COLO668 (cell line): ENCODE measurements around the gene RFTN1.

ENCODE experiments used
- DNase-seq: peaks from one replicate; lab custom pipeline; 2025; ENCODE audit not compliant: unreplicated experiment; lab: John Stamatoyannopoulos, UW

RFTN1 gene

DNA sequence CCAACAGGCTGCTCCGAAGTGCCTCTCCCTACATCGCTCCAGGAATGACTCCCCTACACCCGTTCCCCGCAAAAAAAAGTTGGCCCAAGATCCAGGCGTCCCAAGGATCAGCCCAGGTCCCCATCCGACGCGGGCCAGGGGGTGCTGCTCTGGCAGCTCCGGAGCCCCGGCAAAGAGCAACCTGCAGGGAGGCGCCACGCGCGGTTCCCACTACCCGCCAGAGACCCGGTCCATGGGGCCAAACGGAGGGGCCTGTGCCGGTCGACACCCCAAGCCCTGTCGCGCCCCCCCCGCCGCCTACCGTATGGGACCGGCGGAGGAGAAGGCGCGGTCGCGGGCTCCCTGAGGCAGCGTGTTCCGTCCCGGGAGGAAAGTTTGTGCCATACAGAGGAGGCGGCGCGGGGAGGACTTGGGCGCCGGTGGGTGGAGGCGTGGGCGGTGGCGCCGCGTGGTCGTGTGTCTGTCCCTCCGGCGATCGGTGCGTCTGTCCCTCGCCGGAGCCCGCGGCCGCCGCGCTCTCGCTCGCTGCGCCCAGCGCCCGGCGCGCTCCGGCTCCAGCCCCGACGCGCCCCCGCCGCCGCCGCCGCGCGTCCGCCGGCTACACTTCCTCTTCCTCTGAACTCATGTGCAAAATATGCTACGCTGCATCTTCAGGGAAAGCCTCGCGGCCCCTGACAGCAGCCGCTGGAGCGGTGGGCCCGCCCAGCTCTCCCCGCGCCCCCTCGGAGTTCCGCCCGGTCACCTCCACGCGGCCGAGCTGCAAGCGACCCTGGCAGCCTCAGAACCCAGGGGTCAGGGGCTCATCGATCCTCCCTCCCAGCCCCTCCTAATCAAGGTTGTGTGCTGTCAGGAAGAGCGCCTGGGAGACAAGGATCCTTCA lies at the start of gene RFTN1:
Gene RFTN1, minus strand, starts transcription at position 559 of the 880 bp plus-strand sequence. CDS start 19,830 bp downstream, outside the sequence.
- peak; percentile 48 for DNase-seq

DNA sequence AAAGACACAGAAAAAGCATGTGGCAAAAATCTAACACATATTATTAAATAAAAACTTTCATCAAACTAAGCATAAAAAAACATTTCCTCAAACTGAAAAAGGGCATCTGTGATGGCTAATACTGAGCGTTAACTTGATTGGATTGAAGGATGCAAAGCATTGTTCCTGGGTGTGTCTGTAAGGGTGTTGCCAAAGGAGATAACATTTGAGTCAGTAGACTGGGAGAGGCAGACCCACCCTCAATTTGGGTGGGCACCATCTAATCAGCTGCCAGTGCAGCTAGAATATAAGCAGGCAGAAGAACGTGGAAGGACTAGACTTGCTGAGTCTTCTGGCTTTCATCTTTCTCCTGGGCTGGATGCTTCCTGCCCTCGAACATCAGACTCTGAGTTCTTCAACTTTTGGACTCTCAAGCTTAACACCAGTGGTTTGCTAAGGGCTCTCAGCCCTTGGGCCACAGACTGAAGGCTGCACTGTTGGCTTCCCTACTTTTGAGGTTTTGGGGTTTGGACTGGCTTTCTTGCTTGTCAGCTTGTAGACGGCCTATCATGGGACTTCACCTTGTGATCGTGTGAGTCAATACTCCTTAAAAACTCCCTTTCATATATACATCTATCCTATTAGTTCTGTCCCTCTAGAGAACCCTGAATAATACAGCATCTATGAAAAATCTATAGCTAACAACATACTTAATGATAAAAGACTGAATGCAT lies 46.3 kb upstream of the RFTN1 start:
- DNase-seq, result no peak

GRCh38 chr3:16554126-16554525 lies 40.6 kb upstream of the RFTN1 start:
- DNase-seq, result no peak

DNA sequence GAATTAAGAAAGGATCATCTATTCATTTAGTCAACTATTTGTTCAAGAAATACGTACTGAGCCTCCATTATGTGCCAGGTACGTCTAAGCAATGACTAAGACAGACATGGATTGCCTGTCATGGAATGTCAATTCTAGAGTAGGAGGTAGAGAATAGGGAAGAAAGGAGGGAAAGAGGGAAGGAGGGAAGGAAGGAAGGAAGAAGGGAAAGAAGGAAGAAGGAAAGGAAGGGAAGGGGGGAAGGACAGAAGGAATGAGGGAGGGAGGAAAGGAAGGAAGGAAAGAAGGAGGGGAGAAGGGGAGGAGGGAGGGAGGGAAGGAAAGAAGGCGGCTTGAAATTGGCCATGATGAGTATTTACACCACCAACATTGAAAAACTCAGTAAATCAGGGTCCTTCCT lies 39.3 kb upstream of the RFTN1 start:
- no peak for DNase-seq

DNA sequence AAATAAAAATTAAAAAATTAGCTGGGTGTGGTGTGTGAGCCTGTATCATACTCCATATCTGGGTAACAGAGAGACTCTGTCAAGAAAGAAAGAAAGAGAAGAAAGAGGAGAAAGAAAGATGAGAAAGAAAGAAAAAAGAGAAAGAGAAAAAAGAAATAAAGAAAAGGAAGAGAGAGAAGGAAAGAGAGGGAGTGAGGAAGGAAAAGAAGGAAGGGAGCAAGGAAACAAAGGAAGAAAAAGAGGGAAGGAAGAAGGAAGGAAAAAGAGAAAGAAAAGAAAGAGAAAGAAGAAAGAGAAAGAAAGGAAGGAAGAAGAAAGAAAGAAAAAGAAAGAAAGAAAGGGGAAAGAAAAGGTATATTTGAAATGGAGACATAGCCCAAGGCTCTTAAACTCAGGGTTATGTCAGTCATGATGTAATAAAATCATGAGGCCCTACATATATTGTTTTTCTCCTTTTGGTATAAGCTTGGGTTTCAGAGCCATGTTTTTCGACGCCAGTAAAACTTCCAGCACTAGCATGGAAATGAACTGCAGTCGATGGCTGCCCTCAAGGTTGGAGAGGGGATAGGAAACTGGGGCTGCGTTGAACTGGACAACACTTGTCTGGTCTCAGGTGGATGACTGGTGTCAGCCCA lies 38.0 kb upstream of the RFTN1 start:
- no peak for DNase-seq

GRCh38 chr3:16550676-16551341 lies 37.3 kb upstream of the RFTN1 start:
- DNase-seq, result peak; percentile 43

- no peak for DNase-seq
Observed at GRCh38 chr3:16550305-16550675, 36.8 kb upstream of the RFTN1 start.

- no peak for DNase-seq
Observed at GRCh38 chr3:16548721-16549120, 35.2 kb upstream of the RFTN1 start.

- no peak for DNase-seq
Observed at GRCh38 chr3:16547561-16548357, 34.3 kb upstream of the RFTN1 start.

DNA sequence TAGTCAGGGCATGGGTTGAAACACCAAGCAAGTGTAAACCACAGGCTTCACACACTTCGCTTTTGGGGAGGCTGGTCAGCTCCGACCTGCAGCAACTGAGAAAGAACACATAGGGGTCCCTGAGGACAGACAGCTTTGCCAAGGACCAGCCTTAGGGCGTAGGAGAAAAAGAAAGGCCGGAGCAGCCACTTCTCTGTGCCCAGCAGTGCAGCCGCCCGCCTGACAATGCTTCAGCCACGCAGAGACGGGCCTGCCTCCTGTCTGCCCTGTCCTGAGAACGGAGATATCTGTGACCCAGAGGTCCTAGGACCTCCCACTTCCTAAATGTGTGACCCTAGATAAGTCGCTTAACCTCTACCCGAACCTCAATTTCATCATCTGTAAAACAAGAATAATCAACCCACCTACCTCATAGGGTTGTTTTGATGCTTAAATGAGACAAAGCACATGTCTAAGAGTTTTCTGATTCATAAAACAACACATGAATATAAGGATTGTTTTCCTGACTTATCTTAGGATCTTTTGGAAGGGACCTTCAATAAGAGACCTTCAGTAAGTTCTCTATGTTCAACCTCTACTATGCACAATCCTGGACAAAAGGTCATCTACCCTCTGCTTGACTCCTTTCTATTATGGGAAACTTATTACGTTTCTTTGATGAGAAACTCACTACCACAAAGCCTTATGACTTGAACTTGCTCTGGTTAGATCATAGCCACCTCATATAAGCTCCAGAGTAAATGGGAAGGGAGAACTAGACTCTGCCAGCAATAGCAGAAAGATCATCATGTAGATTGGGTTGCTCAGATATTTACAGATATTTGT lies 32.9 kb upstream of the RFTN1 start:
- DNase-seq, result no peak

- DNase-seq, result no peak
Observed at GRCh38 chr3:16545413-16546185, 32.1 kb upstream of the RFTN1 start.

DNA sequence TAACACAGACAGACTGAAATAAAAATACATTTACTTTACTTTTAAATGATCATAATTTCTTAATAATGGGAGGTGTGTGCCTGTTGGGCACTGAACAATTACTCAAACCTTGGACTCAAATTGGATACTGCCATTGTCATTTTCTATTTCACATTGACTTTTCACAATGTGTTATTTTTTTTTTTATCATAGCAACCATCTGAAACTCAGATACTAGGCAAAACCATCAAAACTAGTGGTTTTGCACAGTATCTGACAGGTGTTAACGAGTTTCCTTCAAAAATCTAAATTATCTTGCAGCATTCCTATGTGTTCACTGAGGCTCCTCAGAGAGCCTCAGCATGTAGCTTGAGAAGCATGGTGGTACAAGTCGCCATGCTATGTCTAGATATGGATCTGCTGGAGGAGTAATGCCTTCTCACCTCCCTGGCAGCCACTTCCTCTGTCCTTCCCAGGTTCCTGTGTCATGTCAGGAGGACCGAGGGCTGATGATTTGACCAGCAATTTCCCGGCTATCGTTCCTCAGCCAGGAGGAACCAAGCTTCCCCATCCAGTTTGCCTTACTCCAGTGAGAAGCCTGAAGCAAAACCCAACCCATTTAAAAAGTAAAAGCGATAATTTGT lies 29.9 kb upstream of the RFTN1 start:
- no peak for DNase-seq

GRCh38 chr3:16538507-16538906 lies 25.0 kb upstream of the RFTN1 start:
- DNase-seq, result no peak

- no peak for DNase-seq
Observed at GRCh38 chr3:16536996-16537395, 23.5 kb upstream of the RFTN1 start.

DNA sequence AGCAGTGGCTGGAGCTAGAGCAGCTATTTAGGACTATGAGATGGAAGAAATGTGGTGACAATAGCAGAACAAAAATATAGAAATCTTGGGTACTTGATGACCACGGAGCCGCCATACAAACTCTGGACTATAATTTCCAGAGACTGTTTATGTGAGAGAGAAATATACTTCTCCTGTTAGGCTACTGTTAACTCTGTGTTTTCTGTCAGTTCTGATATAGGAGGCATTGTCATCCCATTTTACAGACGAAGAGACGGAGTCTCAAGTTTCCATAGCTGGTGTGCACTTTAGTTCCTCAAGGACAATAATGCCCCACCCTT lies 22.8 kb upstream of the RFTN1 start:
- DNase-seq, result no peak

GRCh38 chr3:16534640-16535262 lies 21.3 kb upstream of the RFTN1 start:
- peak; percentile 4 for DNase-seq

GRCh38 chr3:16533928-16534574 lies 20.6 kb upstream of the RFTN1 start:
- peak; percentile 27 for DNase-seq

DNA sequence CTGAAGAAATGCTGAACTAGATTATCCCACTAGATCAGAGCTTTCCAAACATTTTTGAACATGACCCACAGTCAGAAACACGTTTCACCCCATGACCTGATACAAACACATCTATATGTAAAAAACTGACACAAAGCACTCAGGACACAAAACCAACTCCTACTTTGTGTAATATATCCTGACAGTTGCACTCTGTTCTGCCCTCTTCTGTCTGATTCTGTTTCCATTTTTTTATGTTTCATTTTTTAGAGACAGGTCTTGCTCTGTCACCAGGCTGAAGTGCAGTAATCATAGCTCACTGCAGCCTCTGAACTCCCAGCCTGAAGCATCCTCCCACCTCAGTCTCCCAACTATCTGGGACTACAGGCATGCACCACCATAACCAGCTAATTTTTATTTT lies 15.8 kb upstream of the RFTN1 start:
- no peak for DNase-seq
